Esophagus (tissue), 2 donors: ENCODE results near the gene EPHB2. TPM values are rescaled to one million over a fixed set of nuclear protein-coding genes. Genes with fewer than 3 reads are reported as not detected.

Experiments
- H3K27ac ChIP-seq, 2 donors: one replicate each; pipeline ENCODE4 v1.5.1; 2013; ENCODE audit warnings: low read depth in 2 of 2, mild to moderate bottlenecking in 2 of 2, inconsistent platforms in 1 of 2, low read length in 1 of 2, moderate library complexity in 1 of 2
- H3K27me3 ChIP-seq, 2 donors: one replicate each; pipeline ENCODE4 v1.6.1; 2013; ENCODE audit warnings: low read length in 2 of 2, control low read depth in 1 of 2, mild to moderate bottlenecking in 1 of 2; ENCODE audit not compliant: insufficient read depth in 2 of 2, control insufficient read depth in 1 of 2
- H3K36me3 ChIP-seq, 2 donors: one replicate each; pipeline ENCODE4 v1.6.1; 2013; ENCODE audit warnings: low read length in 1 of 2; ENCODE audit not compliant: control insufficient read depth in 2 of 2, insufficient read depth in 2 of 2
- H3K4me1 ChIP-seq, 2 donors: one replicate each; pipeline ENCODE4 v1.6.1; 2013; ENCODE audit warnings: low read length in 1 of 2; ENCODE audit not compliant: control insufficient read depth in 2 of 2, insufficient read depth in 2 of 2
- H3K4me3 ChIP-seq, 2 donors: one replicate each; pipeline ENCODE4 v1.5.1; 2013; ENCODE audit warnings: low read length in 2 of 2, mild to moderate bottlenecking in 2 of 2, low read depth in 1 of 2, moderate library complexity in 1 of 2
- H3K9me3 ChIP-seq, 2 donors: one replicate each; pipeline ENCODE4 v1.6.1; 2013; ENCODE audit warnings: mild to moderate bottlenecking in 2 of 2, low read depth in 1 of 2, low read length in 1 of 2, moderate library complexity in 1 of 2; ENCODE audit not compliant: control insufficient read depth in 2 of 2, insufficient read depth in 1 of 2
- WGBS, 2 donors: extraction: QIAGEN DNeasy Blood & Tissue Kit; methylation state at CpG; one replicate each; pipeline ENCODE4 v1.1.7; 2013; 5-methylcytosine and 5-hydroxymethylcytosine counted together
- polyA plus RNA-seq, 2 donors: library from polyadenylated mRNA; stranded (reverse); fragments of 200-250 nt; gene quantifications; one replicate each; pipeline ENCODE4 v1.2.3, GENCODE V29; 2013
- donor health status: healthy with polysubstance abuse.
- donor health status: Bipolar disorder and iron deficiency.

EPHB2 gene
- polyA plus RNA-seq, 2 donors = 0.08 to 0.16 TPM

DNA sequence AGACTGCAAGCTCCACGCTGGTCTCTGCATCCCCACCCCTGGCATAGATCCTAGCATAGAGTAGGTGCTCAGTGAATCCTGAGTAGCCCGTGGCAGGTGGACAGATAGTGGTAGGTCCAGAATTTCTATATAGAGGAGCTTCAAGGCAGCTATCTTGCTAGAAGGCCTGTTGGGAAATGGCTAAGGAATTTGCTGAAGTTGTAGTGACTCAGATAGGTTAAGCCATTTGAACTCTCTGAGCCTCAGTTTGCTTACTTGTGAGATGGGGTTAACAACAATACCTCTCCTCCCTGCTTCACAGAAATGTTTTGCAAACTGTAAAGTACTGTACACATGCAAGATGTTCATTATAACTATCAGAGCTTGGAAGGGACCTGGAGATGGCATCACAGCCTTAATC is 23.4 kb upstream of the EPHB2 start:
- Histone ChIP-seq H3K4me3 (no peak overlapping the region), H3K4me1 (no peaks in the 10 kb centered on the region), H3K9me3 (no peaks in the 10 kb centered on the region), H3K27ac (no peak overlapping the region), H3K36me3 (no peaks in the 10 kb centered on the region), H3K27me3 (peaks cover 0 to 3% of the 10 kb centered on the region in 2 donors)
- WGBS, 2 donors = 81 to 86% methylated on average over 2 of the region's 2 CpGs

DNA sequence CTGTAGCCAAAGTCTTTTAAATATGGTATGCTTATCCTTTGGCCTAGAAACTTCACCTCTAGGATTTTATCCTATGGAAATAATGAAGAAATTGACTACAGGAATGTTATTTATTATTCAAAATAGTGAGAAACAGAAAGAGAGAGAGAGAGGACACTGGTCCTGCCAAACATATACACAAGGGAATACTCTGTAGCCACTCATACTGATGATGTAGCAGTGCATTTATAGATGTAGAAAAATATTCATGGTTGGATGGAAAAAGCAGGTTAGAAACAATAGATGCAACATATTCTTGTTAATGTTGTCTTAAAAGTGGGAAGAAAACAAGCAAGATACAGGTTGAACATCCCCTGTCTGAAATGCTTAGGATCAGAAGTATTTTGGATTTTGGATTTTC is 22.2 kb upstream of the EPHB2 start:
- Histone ChIP-seq H3K4me1 (no peaks in the 10 kb centered on the region), H3K27ac (no peak overlapping the region), H3K27me3 (peaks cover 0 to 3% of the 10 kb centered on the region in 2 donors), H3K4me3 (no peak overlapping the region), H3K36me3 (no peaks in the 10 kb centered on the region), H3K9me3 (no peaks in the 10 kb centered on the region)

DNA sequence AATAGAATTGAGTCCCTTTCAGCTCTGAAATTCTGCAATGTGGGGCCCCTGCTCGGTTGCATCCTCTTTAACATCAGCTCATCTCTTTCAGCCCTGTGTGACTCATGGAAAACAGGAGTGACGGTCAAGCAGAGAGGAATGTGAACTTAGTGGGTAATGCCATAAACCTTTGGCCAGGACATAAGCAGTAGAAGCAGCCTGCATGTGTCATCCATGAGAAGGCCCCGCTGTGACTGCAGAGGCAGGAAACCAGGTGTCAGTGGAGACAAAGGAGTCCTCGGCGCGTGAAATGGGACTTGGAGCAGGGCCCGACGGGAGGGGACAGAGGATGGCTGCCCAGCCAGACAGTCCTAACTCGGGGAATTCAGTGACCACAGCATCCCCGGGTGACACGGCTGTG is 21.1 kb upstream of the EPHB2 start:
- Histone ChIP-seq H3K9me3 (no peaks in the 10 kb centered on the region), H3K36me3 (no peaks in the 10 kb centered on the region), H3K27ac (no peak overlapping the region), H3K27me3 (peaks cover 0 to 3% of the 10 kb centered on the region in 2 donors), H3K4me1 (no peaks in the 10 kb centered on the region), H3K4me3 (no peak overlapping the region)
- WGBS, 2 donors = 55 to 66% methylated on average over 11 of the region's 11 CpGs

DNA sequence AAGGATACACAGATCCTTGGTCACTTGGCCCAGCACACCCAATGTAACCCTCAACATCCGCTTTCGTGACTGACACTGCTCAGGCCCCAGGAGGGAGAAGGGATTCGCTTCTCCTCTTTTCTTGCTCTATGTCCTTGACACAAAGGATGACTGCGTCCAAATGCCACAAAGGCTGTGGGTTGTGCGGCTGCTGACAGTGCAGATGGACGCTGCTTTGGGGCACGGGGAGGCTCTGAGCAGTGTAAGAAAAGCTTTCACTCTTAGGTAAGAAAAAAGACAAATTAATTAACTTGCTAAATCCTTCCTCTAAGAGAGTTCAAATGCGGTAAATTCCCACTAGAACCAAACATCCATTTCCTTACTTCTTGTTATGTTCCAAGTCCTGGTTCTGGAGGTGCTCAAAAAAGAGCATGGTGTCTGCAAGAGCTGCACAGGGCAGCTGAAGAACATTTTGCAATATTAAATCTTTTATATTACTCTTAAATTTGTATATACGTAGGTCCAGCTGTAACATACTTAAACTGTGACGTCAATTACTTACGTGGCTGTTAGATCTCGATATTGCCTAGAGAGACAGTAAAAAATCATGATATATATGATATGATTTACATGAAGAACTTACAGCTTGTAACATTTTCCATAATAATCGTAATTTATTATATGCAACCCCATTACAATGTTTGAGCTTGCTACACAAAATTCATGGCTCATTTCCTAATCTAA is 19.4 kb upstream of the EPHB2 start:
- 70 to 72% methylated on average over 13 of the region's 13 CpGs for WGBS, 2 donors
- Histone ChIP-seq H3K27me3 (peaks cover 0 to 3% of the 10 kb centered on the region in 2 donors), H3K4me3 (no peak overlapping the region)

DNA sequence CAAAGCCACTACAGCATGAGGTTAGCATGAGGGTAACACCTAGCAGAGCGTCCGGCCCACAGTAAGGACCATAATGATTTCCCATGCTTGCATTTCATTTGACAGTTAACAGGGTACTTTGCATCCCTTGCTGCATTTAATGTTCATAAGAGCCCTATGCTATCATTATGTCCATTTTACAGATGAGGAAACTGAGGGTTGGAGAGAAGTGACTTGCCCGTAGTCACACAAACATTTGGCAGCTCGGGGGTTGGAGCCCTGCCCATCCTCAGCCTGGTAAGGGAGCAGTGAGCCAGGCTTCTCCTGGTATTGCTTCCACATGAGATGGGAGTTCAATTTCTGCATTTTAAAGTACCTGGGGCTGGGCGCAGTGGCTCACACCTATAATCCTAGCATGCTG is 16.5 kb upstream of the EPHB2 start:
- Histone ChIP-seq H3K27ac (no peak overlapping the region), H3K27me3 (no peaks in the 10 kb centered on the region), H3K36me3 (no peaks in the 10 kb centered on the region), H3K4me3 (no peak overlapping the region), H3K9me3 (no peaks in the 10 kb centered on the region), H3K4me1 (no peaks in the 10 kb centered on the region)
- 86 to 88% methylated on average over 5 of the region's 5 CpGs for WGBS, 2 donors

More for the DNA sequence above, 19.4 kb upstream of the EPHB2 start:
- Histone ChIP-seq H3K4me1 (no peaks in the 10 kb centered on the region), H3K27ac (no peak overlapping the region), H3K36me3 (no peaks in the 10 kb centered on the region), H3K9me3 (no peaks in the 10 kb centered on the region)

DNA sequence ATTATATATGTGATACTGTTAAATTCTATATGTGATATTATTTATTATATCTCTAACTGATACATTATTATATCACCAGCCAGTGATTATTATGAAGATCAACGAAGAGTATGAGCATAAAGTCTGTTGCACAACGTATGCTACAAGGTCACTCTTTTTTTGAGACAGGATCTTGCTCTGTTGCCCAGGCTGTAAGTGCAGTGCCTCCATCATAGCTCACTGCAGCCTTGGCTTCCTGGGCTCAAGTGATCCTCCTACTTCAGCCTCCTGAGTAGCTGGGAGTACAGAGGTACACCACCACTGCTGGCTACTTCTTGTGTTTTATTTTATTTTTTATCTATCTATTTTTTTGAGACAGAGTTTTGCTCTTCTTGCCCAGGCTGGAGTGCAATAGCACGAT is 14.0 kb upstream of the EPHB2 start:
- no peak overlapping the region for H3K27ac ChIP-seq
- no peaks in the 10 kb centered on the region for H3K4me1 ChIP-seq
- H3K36me3 ChIP-seq = no peaks in the 10 kb centered on the region
- no peaks in the 10 kb centered on the region for H3K9me3 ChIP-seq
- WGBS, 2 donors = 69 to 81% methylated on average over 3 of the region's 3 CpGs
- H3K4me3 ChIP-seq = no peak overlapping the region
- no peaks in the 10 kb centered on the region for H3K27me3 ChIP-seq

DNA sequence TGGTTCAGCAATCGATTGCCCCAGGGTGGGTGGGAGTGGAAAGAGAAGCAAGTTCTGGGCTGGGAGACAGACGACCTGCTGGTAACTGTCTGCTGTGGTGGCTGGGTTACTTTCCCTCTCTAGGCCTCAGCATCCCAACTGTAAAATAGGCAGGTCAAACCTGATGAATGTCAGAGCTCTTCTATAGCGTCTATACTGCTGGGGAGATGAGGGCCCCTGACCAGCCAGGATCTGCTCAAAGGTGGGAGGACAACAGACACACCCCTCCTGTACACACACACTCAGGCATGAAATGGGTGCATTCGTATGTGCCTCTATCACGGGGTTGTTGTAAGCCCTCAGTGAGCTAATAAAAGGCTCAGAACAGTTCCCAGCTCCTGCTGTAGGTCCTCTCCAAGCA is 12.7 kb upstream of the EPHB2 start:
- no peaks in the 10 kb centered on the region for H3K27me3 ChIP-seq
- no peak overlapping the region for H3K27ac ChIP-seq
- H3K36me3 ChIP-seq = no peaks in the 10 kb centered on the region
- H3K4me3 ChIP-seq = no peak overlapping the region
- 61 to 63% methylated on average over 5 of the region's 5 CpGs for WGBS, 2 donors
- no peaks in the 10 kb centered on the region for H3K4me1 ChIP-seq
- no peaks in the 10 kb centered on the region for H3K9me3 ChIP-seq

DNA sequence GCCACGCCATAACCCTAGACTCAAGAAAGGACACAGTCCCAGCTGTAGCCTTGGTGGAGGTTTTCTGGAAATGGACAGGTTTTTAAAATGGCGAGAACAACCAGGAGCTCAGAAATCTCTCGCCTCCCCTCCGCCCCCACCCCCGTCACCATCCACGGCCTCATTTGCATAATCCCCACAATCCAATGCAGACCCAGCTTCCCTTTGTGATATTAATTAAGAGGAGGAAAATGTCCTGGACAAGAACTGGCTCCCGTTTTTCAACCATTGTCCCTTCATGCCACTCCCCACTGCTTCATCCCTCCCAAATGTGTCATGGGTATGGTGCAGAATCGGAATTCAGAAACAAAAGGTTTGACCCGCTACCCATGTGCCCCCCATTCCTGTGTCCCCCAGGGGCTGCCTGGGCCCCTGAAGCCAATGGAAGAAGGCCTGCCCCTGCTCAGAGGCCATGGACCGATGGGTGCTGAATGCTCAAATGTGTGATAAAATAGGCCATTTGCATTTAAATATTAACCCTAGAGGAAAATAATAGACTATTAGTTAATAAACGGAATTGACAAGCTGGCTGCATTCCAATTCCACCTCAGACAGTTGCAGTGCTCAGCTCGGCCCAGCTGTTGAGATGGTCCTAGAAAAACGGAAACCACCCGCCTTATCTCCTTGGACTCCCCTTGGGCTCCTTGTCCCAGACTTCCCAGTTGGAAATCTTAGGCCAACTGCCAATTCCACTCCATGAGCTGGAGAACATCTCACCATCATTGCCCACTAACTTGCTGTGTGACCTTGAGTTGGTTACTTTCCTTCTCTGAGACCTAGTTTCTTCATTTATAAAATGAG is 10.7 kb upstream of the EPHB2 start:
- H3K9me3 ChIP-seq = no peaks in the 10 kb centered on the region
- whole genome bisulfite sequencing, 2 donors = 73% methylated on average over 14 of the region's 14 CpGs
- H3K36me3 ChIP-seq = no peaks in the 10 kb centered on the region
- no peak overlapping the region for H3K27ac ChIP-seq
- no peaks in the 10 kb centered on the region for H3K4me1 ChIP-seq
- H3K4me3 ChIP-seq = no peak overlapping the region
- H3K27me3 ChIP-seq = no peaks in the 10 kb centered on the region

DNA sequence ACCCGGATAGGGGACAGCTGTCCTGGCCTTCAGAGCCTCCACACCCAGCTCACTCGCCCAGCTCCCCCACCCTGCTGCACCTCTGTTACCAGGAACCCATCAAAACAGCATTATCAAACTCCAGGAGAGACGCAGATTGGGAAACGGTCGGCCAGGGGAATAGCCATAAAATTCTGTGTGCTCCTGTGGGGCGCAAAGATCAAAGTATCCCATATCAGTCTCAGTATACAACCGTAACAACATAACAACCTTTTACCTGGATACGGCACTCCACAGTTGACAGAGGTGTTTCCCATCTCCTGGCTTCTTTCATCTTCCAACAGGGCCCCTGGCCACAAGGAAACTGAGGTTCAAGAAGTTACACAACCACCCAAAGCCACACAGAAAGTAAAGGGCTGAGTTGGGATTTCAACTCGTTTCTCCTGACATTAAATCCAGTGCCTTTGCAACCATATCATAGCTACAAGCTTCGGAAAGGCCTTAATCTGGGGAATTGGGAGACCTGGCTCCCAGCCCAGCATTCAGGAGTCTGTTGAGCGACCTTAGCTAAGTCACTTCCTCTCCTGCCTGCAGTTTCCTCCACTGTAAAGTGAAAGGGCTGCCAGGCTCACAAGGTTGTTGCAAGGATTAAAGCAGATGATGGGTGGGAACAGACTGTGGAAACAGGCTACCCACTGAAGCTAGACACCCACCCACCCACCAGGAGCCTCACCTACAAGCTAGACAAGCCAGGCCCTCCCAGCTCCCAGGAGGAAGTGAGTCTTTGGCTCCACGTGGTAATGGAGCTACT is 8.1 kb upstream of the EPHB2 start:
- Histone ChIP-seq H3K4me3 (no peak overlapping the region), H3K4me1 (no peaks in the 10 kb centered on the region), H3K27ac (no peak overlapping the region), H3K9me3 (no peaks in the 10 kb centered on the region), H3K27me3 (no peaks in the 10 kb centered on the region), H3K36me3 (no peaks in the 10 kb centered on the region)
- WGBS, 2 donors = 65 to 69% methylated on average over 12 of the region's 12 CpGs
